Islet precursor cell (in vitro differentiated cells): ENCODE results near the gene ANO9.
"Not testable (repeated sequence)": the region's sequence is repeated elsewhere in the genome, so short reads cannot be mapped to it uniquely, and the experiment has no call there.

ENCODE experiments used
- DNase-seq: peaks from one replicate; pipeline ENCODE4 v3.0.0-alpha.2; 2018

Gene ANO9

DNA sequence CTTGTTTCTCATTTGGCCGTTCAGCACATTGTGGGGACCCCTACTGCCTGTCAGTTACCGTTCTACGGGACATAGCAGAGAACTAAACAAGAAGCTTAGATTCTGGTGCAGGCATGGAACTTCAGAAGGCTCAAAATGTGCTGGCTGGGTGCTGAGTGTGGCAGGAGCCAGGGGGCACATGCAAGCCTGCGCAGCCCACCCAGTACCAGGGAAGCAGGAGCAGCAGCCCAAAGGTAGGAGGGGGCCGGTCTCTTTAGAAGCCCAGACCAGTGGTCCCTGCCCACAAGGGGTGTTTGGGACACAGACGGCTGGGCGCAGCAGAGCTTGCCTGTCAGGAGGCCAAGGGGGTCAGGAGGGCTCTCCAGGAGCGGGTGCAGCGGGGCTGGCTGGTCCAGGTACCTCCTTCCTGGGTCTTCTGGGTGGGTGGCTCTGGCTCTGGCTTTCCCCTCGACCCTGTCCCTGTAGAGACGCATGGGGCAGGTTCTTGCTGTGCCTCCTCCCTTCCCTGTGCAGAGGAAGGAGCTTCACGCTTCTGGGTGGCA, 10.5 kb upstream of the ANO9 start:
- DNase-seq = no peak

DNA sequence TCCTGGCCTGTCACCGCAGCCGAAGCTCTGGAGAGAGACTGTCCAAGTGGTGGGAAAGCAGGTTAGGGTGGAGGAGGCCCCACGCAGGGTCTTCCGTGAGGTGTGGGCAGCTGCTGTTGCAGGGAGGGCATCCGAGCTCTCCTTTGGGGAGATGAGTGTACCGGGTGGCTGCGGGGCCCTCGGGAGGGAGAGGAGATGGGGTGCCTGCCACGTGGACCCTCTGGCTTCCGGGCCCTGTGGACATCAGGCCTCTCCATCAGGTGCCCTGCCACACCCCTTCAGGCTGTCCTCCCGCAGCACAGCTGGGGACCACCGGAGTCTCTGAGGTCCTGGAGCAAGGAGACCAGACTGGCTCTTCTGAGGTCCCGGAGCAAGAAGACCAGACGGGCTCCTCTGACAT, 9.9 kb upstream of the ANO9 start:
- DNase-seq = no peak

DNA sequence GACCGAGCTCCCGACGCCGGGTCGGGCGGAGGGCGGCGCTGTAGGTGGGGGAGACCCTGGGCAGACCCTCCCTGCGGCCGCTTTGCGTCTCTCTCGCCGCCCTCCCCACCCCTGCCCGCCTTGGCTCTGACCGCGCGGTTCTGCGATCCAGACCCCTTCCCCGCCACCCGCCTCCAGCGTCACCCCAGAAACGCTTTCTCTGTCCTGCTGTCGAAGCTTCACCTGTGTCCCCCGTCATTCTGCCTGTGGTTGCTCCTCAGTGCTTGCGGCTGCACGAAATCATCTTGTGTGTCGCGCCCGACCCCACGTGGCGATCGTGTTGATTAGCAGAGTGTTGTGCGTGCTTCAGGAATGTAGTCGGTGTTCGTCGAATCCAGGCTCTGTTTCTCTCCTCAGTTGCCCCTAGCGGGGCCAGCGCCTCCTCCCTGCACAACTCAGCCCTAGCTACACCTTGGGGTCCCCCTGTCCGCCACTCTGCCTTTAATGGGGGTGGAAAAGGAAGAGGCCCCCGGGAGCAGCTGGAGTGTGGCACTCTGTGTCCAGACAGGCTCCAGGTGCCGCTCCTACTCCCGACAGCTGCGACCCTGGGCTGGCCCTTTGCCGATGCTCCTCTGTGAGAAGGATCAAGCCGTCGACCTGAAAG, 9.1 kb upstream of the ANO9 start:
- peak; percentile 84 for DNase-seq

DNA sequence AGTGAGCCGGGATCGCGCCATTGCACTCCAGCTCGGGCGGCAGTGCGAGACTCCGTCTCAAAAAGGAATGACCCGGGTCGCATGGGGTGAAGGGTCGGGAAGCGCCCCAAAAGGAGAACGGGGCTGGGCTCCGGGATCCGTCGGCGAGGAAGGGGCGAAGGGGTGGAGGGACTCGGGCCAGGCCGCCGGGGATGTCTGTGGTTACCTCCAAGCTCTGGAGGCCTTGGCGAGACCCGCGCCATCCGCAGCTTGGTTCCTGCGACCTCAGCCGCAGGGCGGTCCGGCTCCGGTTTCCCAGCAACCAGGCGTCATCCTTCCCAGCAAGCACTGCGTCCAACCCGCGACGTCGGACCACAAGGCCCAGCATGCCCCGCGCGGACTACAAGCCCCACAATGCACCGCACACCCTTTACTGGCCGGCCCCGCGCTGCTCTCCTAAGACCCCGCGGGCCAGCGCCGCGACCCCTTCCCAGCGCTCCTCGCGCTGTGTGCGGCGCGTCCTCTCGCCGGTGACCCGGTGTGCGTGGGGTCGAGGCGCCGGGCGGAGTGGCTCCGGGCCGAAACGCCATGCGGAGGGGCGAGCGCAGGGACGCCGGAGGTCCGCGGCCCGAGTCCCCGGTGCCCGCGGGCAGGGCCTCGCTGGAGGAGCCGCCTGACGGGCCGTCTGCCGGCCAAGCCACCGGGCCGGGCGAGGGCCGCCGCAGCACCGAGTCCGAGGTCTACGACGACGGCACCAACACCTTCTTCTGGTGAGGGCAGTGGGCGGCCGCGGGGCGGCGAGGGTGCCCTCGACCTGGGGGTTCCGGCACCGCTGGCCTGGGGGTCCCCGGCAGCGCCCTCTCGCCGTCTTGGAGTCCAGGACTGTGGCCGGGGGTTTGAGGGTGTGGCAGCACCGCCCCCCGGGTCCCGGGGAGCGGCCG, 8.3 kb upstream of the ANO9 start, which contains the start of gene PTDSS2:
Gene PTDSS2 (plus strand): TSS at position 391 of the 920 bp plus-strand sequence. CDS start 177 bp downstream, at position 568.
- DNase-seq = peak; percentile 98

DNA sequence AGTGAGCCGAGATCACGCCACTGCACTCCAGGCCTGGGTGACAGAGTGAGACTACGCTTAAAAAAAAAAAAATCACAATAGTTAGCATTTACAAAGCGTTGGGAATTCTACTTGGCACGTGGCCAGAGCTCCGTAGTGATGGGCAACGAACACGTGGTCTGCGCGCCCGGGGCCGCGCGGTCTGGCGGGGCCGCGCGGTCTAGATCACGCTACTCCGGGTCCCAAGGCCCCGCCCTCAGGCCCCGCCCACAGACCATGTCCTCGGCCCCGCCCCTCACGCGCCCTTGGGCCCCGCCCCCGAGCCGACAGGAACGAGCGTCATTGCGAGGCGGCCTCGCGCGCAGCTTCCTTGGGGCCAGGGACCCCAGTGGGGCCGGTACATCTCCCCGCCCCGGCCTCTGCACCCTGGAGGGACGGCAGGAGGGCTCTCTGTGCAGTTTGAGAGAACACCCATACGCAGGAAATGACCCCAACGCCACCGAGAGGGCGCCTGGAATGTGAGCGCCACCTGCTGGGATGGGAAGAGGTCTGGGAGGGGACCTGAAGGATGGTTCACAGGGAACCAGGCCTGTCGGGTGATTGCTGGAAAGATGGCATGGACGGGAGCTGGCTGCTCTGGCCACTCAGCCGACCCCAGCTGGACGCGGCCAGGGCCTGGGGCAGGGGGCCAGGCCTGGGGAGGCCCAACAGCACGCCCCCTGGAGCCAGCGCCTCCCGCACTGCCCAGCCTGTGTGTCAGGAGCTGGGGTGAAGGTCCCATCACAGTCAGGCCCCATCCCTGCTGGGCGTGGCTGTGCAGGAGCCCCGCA, 6.3 kb upstream of the ANO9 start:
- DNase-seq = peak; percentile 95

DNA sequence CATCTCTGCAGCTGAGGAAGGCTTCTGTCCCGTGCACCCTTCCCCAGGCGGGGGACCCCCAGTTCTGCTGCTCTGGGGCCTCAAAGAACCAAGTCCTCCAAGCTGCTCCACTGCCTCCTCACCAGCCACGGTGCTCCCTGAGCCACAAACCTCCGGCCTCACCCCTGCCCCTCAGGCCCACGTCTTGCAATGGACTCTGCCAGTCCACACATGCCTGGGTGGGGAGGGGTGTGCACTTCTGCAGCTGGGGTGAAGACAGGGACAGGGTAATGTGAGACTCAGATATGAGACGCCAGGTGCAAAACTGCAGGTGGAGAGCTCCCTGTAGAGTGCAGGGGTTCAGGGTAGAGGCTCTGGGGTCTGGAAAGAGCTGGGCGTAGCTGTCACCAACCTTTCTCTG, 5.1 kb upstream of the ANO9 start:
- DNase-seq = peak; percentile 57

DNA sequence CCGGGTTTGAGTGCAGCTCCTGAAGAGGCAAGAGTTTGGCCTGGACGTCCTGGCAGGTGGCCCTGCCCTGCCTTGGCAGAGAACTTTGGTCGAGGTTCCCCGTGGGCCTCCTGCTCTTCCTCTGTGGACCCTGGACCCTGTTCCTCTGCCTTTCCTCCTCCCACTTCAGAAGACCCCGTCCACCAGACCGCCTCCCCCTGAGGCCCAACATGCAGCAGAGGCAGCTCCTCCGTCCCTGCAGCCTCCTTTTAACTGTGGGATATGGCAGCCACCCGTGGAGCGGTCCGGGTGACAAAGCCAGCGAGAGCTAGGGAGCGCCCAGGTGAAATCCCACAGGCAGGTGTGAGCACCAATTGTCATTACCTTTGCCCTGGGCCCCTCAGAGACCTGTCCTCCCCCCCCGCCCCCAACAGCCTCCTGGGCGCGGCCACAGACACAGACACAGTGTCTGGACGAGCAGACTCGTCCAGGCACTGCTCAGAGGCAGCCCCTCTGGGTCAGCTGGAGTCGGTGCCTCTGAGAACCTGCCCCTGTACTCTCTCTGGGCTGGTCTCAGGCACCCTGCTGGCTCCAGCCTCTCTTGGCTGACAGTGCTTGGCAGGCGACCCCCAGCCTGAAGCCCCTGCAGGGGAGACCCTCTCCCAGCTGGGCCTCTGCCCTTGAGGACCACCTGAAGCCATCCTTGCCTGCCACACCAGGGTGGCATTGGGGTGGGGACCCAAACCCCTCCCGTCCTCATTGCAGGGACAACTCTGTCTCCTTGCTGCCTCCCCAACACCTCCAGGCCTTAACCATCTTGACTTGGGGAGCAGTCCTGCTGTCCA, 4.2 kb upstream of the ANO9 start:
- peak; percentile 79 for DNase-seq

DNA sequence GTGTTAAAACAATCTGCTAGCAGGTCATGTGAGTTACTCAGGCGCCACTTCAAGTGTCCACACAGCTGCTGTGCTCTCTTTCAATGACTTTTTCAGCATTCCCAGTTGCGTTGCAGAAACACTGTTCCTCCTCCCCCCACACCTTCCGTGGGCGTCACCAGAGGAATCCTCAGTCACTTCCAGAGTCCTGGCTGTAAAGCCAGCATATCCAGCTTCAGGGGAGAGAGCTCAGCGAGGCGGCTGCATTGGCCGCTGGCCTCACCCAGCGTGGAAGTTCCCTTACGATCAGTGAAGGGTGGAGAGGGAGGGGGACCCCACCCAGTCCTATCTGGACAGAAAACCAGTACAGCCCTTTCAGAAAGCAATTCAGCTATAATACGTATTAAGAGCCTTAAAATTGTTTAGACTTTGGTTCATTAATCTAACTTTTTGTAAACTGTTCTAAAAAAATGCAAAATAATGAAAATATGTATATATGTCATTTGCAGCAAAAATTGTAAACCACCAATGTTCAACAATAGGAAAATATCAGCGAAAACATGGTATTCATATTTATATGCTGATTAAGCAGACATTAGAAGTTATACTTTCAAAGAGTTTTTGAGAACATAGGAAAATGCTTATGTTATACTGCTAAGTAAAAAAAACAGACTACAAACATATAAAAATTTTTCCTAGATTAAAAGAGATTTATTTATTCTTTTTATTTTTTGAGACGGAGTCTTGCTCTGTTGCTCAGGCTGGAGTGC, 2.8 kb upstream of the ANO9 start:
- no peak for DNase-seq

DNA sequence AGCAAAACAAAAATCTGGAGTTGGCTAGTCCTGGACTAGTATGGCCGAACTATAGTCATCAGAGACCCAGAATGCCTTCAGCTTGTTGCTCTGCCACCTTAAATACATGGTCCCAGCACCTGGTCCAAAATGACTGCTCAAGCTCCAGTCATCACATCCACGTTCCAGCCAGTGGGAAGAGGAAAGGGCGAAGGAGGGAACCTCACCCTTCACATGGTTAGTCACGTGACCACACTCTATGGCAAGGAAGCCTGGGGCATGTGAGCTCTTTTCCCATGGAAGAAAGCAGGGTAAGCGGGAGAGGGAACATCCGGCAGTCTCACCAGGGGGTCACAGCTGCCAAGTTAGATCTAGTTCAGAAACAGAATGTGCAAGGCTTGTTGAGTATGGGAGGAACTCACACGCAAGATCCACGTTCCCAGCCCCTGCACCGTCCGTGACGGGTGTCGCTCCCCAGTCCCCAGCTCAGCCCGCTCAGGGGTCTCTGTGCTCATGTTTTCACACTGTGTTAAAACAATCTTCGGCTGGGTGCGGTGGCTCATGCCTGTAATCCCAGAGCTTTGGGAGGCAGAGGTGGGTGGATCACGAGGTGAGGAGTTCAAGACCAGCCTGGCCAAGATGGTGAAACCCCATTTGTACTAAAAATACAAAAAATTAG, 1.9 kb upstream of the ANO9 start:
- no peak for DNase-seq

DNA sequence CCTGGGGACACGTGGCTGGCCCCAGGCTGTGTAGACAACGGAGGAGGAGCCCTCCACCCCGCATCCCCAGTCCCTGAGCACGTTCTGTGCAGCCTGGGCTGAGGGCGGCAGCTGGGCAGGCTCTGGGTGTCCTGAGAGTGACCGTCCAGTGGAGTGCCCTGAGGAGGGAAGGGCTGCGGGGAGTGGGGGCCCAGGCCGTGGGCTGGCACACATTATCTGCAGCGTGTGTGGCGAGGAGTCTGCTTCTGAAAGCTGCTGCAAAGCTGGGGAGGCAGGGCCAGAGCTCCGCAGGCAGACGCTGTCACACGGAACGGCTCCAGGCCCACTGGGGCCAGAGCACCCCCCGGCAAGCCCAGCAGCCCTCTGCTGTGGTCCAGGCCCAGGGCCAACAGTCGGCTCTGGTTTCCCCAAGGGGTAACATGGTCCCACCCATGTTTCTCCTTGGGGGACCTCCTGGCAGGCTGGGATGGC, 835 bp upstream of the ANO9 start:
- DNase-seq = no peak

DNA sequence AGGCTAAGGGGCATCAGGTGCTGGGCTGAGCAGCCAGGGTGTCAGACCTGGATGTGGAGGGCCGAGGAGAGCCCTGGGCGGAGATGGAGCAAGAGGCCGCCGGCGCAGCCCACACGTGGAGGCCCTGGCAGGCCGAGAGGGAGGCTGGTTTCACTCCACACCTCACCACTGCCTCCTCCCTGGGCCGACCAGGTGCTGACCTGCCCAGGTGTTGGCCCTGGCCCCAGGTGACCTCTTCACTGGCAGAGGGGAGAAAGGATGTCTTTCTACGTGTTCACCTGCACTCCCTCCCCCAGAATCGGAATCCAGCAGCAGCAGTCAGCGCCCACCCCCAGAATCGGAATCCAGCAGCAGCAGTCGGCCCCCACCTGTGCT, 781 bp downstream of the ANO9 start:
- DNase-seq = no peak

DNA sequence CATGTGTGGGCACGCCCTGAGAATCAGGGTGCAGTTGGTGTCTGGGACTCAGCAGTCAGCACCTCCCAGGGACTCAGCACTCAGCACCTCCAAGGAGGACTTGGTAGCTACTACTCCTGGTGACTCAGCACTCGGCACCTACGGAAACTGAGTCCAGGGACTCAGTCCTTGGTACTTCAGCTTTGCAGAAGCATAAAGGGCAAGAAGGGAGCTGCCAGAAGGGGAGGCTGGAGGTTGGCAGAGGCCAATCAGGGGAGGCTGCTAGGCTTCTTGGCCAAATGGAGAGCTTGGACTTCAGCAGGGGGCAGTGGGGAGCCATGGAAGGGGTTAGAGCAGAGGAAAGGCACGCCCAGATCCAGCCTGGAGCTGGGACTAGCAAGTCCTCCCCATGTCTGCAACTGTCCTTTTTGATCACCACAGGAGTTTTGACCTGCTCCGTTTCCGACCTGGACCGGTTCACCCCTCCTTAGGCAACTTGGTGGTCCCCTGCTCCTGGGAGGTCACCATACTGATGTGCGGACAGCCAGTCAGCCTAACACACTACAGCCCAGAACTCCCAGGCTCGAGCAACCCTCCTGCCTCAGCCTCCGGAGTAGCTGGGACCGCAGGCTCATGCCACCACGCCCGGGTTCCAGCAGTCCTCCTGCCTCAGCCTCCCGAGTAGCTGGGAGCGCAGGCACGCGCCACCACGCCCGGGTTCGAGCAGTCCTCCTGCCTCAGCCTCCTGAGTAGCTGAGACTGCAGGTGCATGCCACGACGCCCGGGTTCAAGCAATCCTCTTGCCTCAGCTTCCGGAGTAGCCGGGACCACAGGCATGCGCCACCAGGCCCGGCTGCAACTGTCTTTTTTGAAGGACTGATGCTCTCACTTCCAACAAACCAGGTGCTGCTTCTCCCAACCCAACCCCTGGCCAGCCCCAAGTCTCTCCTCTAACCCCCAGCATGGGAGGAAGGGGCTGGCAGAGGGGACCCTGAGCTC, 1.5 kb downstream of the ANO9 start:
- DNase-seq = no peak

DNA sequence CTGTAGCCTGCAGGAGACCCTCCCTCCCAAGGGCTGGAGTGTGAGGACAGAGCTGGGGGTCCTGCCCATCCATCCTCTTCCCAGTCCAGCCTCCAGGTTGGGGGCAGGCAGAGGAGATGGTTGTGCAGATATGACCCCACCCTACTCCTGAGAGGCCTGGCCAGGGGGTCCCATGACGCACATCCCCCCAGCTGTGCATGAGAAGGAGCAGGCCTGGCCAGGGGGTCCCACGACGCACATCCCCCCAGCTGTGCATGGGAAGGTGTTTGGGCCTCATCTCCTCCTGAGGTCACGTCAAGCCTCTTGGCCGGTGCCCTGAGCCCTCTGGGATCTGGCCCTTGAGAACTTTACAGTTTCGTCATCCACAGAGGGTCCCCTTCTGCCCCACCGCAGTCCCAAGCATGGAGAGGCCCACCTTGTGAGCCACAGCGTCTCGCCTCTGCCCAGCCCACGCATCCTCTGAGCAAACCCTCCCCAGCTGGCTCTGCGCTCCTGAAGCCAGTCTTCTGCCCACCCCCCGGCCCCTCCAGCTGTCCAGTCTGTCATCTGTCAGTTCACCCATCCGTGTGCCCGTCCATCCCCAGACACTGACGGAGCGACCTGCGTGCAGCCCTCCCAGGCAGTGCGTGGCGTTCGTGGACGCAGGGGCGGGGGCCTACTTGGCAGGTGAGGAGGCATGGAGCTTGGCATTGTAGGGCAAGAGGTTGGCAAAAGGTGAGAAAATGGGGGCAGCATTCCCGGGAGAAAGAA, 2.3 kb downstream of the ANO9 start:
- no peak for DNase-seq

DNA sequence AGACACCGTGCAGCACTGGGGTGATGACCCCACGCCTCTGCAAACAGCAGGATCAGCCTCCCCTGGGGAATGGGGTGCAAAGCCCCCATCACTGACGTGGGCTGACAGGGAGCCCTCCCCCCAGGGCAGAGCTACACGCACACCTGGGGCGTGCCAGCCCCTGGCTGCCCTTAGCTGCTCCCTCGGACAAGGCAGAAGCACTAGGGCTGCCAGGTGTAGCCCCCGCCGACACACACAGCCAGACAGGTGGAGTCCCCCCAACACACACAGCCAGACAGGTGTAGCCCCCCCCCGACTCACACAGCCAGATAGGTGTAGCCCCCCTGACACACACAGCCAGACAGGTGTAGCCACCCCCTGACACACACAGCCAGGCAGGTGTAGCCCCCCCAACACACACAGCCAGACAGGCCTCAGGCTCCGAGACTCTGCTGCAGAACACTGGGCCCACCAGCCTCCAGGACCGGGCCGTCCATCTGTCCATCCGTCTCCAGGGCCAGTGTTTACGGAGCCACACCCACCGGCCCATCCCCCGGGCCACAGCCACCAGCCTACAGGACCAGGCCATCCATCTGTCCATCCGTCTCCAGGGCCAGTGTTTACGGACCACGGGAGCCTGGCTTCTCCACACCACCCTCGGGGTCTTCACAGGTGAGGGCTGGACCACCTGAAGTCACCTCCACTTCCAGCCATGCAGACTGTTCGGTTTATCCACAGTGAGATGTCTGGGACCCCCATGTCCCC, 3.5 kb downstream of the ANO9 start:
- no peak for DNase-seq

DNA sequence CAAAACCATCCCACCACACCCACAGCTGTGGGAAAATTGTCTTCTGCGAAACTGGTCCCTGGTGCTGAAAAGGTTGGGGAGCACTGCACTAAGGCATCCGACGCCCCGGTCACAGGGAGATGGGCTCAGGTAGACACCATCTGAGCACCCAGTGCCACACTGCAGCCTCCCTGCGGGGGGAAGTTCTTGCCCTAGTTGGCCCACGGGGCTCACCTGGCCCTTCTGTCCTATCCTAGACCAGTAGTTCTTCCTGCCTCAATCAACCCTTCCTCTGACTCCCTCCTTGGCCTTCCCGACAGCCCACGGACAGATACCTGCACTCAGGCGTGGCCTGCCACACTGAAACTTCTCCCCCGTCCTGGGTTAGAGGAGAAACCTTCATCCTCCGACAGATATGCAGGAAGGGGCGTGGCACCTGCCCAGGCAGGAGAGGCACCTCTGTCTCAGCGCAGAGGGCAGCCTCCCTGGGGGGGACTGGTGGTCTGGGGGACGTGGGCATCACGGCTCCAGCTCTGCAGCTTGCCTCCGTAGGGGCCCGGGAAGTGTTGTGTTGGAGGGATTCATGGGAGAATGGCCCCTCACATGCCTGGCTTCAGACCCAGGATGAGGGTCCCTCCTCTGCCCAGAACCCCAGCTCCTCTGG, 4.5 kb downstream of the ANO9 start:
- no peak for DNase-seq

DNA sequence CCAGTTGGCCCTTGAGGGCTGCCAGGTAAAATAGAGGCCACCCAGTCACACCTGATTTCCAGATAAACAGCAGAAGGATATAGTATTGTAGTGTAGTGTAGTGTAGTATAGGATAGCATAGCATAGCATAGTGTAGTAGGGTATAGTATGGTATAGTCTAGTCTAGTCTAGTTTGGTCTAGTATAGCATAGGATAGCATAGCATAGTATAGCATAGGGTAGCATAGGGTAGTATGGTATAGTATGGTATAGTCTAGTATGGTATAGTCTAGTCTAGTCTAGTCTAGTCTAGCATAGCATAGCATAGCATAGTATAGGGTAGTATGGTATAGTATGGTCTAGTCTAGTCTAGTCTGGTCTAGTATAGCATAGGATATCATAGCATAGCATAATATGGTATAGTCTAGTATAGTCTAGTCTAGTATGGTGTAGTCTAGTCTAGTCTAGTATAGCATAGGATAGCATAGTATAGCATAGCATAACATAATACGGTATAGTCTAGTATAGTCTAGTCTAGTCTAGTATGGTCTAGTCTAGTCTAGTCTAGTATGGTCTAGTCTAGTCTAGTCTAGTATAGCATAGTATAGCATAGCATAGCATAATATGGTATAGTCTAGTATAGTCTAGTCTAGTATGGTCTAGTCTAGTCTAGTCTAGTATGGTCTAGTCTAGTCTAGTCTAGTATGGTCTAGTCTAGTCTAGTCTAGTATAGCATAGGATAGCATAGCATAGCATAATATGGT, 6.6 kb downstream of the ANO9 start:
- DNase-seq = not testable (repeated sequence)

DNA sequence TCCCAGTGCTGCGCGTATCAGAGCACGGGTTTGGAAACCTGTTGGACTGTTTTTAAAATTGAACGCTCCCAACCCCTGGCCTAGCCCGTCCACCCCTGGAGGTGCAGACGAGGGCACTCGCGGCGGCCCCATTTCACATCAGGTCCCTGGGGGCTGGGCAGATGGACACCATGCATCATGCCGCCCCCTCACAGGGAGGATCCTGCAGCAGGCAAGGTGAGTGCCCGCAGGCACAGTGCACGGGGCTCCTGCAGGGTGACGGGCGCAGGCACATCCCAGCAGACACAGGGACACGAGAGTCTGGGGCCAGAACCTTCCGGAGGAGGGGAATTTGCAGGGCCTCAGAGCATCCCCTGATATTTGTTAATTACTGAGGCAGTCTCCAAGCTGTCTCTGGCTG, 7.3 kb downstream of the ANO9 start:
- DNase-seq = no peak
